Upper lobe of left lung (tissue), 6 donors: ENCODE measurements around the gene CADM1. TPM values are rescaled to one million over a fixed set of nuclear protein-coding genes. Genes with fewer than 3 reads are reported as not detected.

Source experiments
- ATAC-seq, 2 donors: fragments of 200-7000 bp; cut with Tn5 transposase; one replicate each; pipeline ENCODE4 v1.9.1; 2022; ENCODE audit warnings: mild to moderate bottlenecking in 2 of 2, moderate library complexity in 2 of 2; ENCODE audit not compliant: low FRiP score in 2 of 2
- DNase-seq, 2 donors: peaks; one replicate each; pipeline ENCODE4 v3.0.0-alpha.2; 2019 to 2020
- H3K27ac ChIP-seq, 4 donors: fragments of 200-600 bp; sonication (generic); one replicate each; pipeline ENCODE4 v1.5.1; 2016 to 2019
- H3K27me3 ChIP-seq, 4 donors: fragments of 200-600 bp; sonication (generic); one replicate each; pipeline ENCODE4 v1.5.1; 2017 to 2019
- H3K36me3 ChIP-seq, 4 donors: fragments of 200-600 bp; sonication (generic); one replicate each; pipeline ENCODE4 v1.5.1; 2016 to 2019
- H3K4me1 ChIP-seq, 4 donors: fragments of 200-600 bp; sonication (generic); one replicate each; pipeline ENCODE4 v1.5.1; 2018 to 2019
- H3K4me3 ChIP-seq, 4 donors: fragments of 200-600 bp; sonication (generic); one replicate each; pipeline ENCODE4 v1.5.1; 2017 to 2019; ENCODE audit warnings: mild to moderate bottlenecking in 2 of 4, moderate library complexity in 1 of 4
- H3K9me3 ChIP-seq, 4 donors: fragments of 200-600 bp; sonication (generic); one replicate each; pipeline ENCODE4 v1.5.1; 2018 to 2019
- EP300 ChIP-seq, 4 donors: sonication (generic); formaldehyde crosslinking; IDR thresholded peaks; one replicate each; pipeline ENCODE4 v1.5.1; 2017; ENCODE audit warnings: antibody characterized with exemption in 4 of 4, control low read depth in 2 of 4
- POLR2A ChIP-seq, 4 donors: fragments of 450-650 bp; IDR thresholded peaks; one replicate each; pipeline ENCODE4 v1.5.1; 2016 to 2017; ENCODE audit warnings: antibody characterized with exemption in 4 of 4, mild to moderate bottlenecking in 2 of 4
- POLR2AphosphoS5 ChIP-seq, 2 donors: sonication (generic); formaldehyde crosslinking; IDR thresholded peaks; one replicate each; pipeline ENCODE4 v1.5.1; 2017; ENCODE audit warnings: antibody characterized with exemption in 2 of 2
- WGBS, 2 donors: methylation state at CpG; one replicate each; pipeline ENCODE4 v1.1.5; 2017 to 2018; 5-methylcytosine and 5-hydroxymethylcytosine counted together
- total RNA-seq, 6 donors: library from RNA; depleted of rRNA in 4 of 6; stranded (reverse); fragments of >200 nt in 4 of 6; gene quantifications; one replicate each; pipeline versions ENCODE4 v1.1.0 to v1.2.1, GENCODE V29; 2016 to 2021
- TF ChIP-seq, protein P1 (sequence below), 6 experiments: fragments of 450-650 bp in 4 of 6; fragments of 200-600 bp in 2 of 6; sonication (generic) in 2 of 6; IDR thresholded peaks; one replicate each; pipeline ENCODE4 v1.5.1; 2016 to 2019; ENCODE audit warnings: antibody characterized with exemption in 6 of 6
- donor health status: DM: no; HTN: no; CAD: no; lungs with moderate emphysema.
- donor health status: DM: no; HTN: yes; CAD: no; lungs with severe emphysema.

Gene CADM1
- total RNA-seq, 6 donors from 2014 or later, result 69.9 to 212 (median 125) TPM

GRCh38 chr11:115324581-115325432, 179.4 kb downstream of the CADM1 start:
- no peak overlapping the region for H3K27ac ChIP-seq
- TF ChIP-seq EP300 (IDR thresholded peaks at IDR 0.05) (no peak), POLR2AphosphoS5 (IDR thresholded peaks at IDR 0.05) (no peak)
- TF ChIP-seq, protein P1, sequence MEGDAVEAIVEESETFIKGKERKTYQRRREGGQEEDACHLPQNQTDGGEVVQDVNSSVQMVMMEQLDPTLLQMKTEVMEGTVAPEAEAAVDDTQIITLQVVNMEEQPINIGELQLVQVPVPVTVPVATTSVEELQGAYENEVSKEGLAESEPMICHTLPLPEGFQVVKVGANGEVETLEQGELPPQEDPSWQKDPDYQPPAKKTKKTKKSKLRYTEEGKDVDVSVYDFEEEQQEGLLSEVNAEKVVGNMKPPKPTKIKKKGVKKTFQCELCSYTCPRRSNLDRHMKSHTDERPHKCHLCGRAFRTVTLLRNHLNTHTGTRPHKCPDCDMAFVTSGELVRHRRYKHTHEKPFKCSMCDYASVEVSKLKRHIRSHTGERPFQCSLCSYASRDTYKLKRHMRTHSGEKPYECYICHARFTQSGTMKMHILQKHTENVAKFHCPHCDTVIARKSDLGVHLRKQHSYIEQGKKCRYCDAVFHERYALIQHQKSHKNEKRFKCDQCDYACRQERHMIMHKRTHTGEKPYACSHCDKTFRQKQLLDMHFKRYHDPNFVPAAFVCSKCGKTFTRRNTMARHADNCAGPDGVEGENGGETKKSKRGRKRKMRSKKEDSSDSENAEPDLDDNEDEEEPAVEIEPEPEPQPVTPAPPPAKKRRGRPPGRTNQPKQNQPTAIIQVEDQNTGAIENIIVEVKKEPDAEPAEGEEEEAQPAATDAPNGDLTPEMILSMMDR (IDR thresholded peaks at IDR 0.05), result peak; percentile 64 to 80 (median 76)
- ATAC-seq (peak; percentile 74 to 83), DNase-seq (peak in 1 of 2 donors; percentile 25)
- no peak overlapping the region for H3K4me3 ChIP-seq
- H3K4me1 ChIP-seq, result peaks cover 5 to 12% (median 6%) of the 10 kb centered on the region in 4 donors
- H3K36me3 ChIP-seq, result no peaks in the 10 kb centered on the region
- no peaks in the 10 kb centered on the region for H3K9me3 ChIP-seq
- no peaks in the 10 kb centered on the region for H3K27me3 ChIP-seq
- 45 to 50% methylated on average over 12 of the region's 12 CpGs for WGBS, 2 donors

GRCh38 chr11:115322553-115323203, 181.5 kb downstream of the CADM1 start:
- Histone ChIP-seq H3K4me3 (no peak overlapping the region), H3K36me3 (no peaks in the 10 kb centered on the region), H3K4me1 (peaks cover 5 to 12% (median 6%) of the 10 kb centered on the region in 4 donors), H3K27ac (no peak overlapping the region), H3K27me3 (no peaks in the 10 kb centered on the region), H3K9me3 (no peaks in the 10 kb centered on the region)
- TF ChIP-seq, protein P1 (IDR thresholded peaks at IDR 0.05), result no peak
- TF ChIP-seq POLR2AphosphoS5 (IDR thresholded peaks at IDR 0.05), result no peak
- TF ChIP-seq EP300 (IDR thresholded peaks at IDR 0.05), result no peak
- TF ChIP-seq POLR2A (IDR thresholded peaks at IDR 0.05), result no peak
- no peak for DNase-seq
- no peak for ATAC-seq
- 93 to 94% methylated on average over 4 of the region's 4 CpGs for WGBS, 2 donors

- H3K36me3 ChIP-seq, result no peaks in the 10 kb centered on the region
- peaks cover 5 to 12% (median 6%) of the 10 kb centered on the region in 4 donors for H3K4me1 ChIP-seq
- no peak for TF ChIP-seq EP300 (IDR thresholded peaks at IDR 0.05)
- TF ChIP-seq, protein P1 (IDR thresholded peaks at IDR 0.05), result no peak
- ATAC-seq (no peak), DNase-seq (peak in 1 of 2 donors; percentile 24)
- 71 to 75% methylated on average over 6 of the region's 6 CpGs for WGBS, 2 donors
- H3K4me3 ChIP-seq, result no peak overlapping the region
- H3K27me3 ChIP-seq, result no peaks in the 10 kb centered on the region
- no peak overlapping the region for H3K27ac ChIP-seq
- H3K9me3 ChIP-seq, result no peaks in the 10 kb centered on the region
These were observed 182.5 kb downstream of the CADM1 start for GRCh38 chr11:115321605-115322289.

DNA sequence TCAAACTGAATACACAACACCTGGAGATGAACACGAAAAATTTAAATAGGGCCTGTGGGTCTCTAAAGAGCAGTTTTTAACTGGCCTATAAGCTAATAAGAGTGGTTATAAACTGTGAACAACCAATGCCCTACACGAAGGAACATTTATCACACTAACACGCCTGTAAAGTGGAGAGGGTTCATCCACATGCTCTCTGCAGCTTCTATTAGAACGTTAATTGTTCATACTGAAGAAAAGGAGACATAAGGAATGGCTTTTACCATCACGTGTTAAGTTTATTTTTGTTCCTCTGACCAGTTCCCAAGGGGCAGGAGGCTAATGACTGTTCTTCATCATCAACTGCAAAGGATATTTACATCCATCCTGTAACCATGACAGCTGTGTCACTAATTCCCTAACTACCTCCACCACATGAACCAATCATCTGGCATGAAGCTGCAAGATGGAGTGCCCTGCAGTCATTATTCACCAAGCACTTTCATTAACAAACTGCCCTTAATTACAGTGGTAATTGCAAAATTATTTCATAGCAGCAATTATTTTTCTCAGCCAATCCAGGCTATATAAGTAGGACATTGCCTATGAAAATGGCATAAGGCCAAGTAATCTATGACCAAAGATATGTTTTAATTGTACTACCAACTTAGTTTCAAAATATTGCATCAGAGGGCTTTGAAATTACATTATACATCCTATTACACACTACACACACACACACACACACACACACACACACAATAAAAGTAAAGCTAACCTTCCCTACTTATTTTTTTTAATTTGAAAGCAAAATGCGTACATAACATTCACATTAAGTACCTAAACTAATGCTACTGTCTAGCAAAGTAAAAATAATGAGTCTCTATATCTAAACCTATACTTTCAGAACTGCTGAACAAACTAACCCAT, 186.7 kb downstream of the CADM1 start:
- Histone ChIP-seq H3K27me3 (no peaks in the 10 kb centered on the region), H3K27ac (no peak overlapping the region), H3K36me3 (no peaks in the 10 kb centered on the region), H3K4me1 (no peaks in the 10 kb centered on the region), H3K4me3 (no peak overlapping the region), H3K9me3 (no peaks in the 10 kb centered on the region)
- DNase-seq (no peak), ATAC-seq (no peak)
- no peak for TF ChIP-seq POLR2A (IDR thresholded peaks at IDR 0.05)
- no peak for TF ChIP-seq POLR2AphosphoS5 (IDR thresholded peaks at IDR 0.05)
- no peak for TF ChIP-seq EP300 (IDR thresholded peaks at IDR 0.05)
- TF ChIP-seq, protein P1 (IDR thresholded peaks at IDR 0.05), result no peak
- WGBS, 2 donors, result 67 to 75% methylated on average over 6 of the region's 6 CpGs
